Measurements from ENCODE around the gene AQP4.

Gene AQP4

GRCh38 chr18:26839609-26840008 is 25.9 kb downstream of the AQP4 start:
- DNase-seq (ENCODE audit: low read depth) = no peak

GRCh38 chr18:26832302-26832701 is 33.2 kb downstream of the AQP4 start:
- no peak for DNase-seq (ENCODE audit: low read depth)

GRCh38 chr18:26827581-26827980 is 37.9 kb downstream of the AQP4 start:
- no peak for DNase-seq (ENCODE audit: low read depth)

- no peak for DNase-seq (ENCODE audit: low read depth)
Measured at GRCh38 chr18:26826656-26827235, 38.8 kb downstream of the AQP4 start.

- DNase-seq (ENCODE audit: low read depth) = no peak
Measured at GRCh38 chr18:26821181-26821580, 44.3 kb downstream of the AQP4 start.

GRCh38 chr18:26819046-26819445 is 46.5 kb downstream of the AQP4 start:
- DNase-seq (ENCODE audit: low read depth) = no peak

GRCh38 chr18:26818461-26818860 is 47.0 kb downstream of the AQP4 start:
- no peak for DNase-seq (ENCODE audit: low read depth)

- no peak for DNase-seq (ENCODE audit: low read depth)
Measured at GRCh38 chr18:26813043-26813442, 52.5 kb downstream of the AQP4 start.

GRCh38 chr18:26812462-26812861 is 53.0 kb downstream of the AQP4 start:
- DNase-seq (ENCODE audit: low read depth) = no peak

GRCh38 chr18:26809346-26809745 is 56.2 kb downstream of the AQP4 start:
- DNase-seq (ENCODE audit: low read depth) = no peak

- DNase-seq (ENCODE audit: low read depth) = no peak
Measured at GRCh38 chr18:26806224-26806623, 59.3 kb downstream of the AQP4 start.

- DNase-seq (ENCODE audit: low read depth) = no peak
Measured at GRCh38 chr18:26804519-26804918, 61.0 kb downstream of the AQP4 start.

GRCh38 chr18:26803643-26804042 is 61.9 kb downstream of the AQP4 start:
- no peak for DNase-seq (ENCODE audit: low read depth)

- DNase-seq (ENCODE audit: low read depth) = no peak
Measured at GRCh38 chr18:26802330-26803200, 62.9 kb downstream of the AQP4 start.
